ENCODE measurements around the gene CHAC1.

- no peak for TF ChIP-seq CTCF (conservative IDR thresholded peaks at IDR 0.05)
- no peak for TF ChIP-seq EZH2 (IDR thresholded peaks at IDR 0.05; ENCODE audit: low read depth)
Measured at GRCh38 chr15:40948706-40949473, 4.4 kb upstream of the CHAC1 start.

Data from PC-9 (cell line).